Measurements from ENCODE around the gene MAD1L1. TPM values are rescaled to one million over a fixed set of nuclear protein-coding genes. Genes with fewer than 3 reads are reported as not detected.

The MAD1L1 gene
- polyA plus RNA-seq, 1 experiment = 32.0 TPM

GRCh38 chr7:1866601-1867000 lies 366.1 kb downstream of the MAD1L1 start:
- POLR2A ChIA-PET = no interaction called here
- TF ChIP-seq CTCF (IDR thresholded peaks at IDR 0.05; ENCODE audit: insufficient read depth, low read depth, low read length) = no peak
- Histone ChIP-seq H3K36me3 (ENCODE audit: control insufficient read depth, insufficient read depth, low read length) (no peaks in the 10 kb centered on the region), H3K27me3 (ENCODE audit: control insufficient read depth, insufficient read depth, low read length) (no peaks in the 10 kb centered on the region), H3K4me3 (ENCODE audit: low read depth, low read length) (no peak overlapping the region)
- CTCF ChIA-PET = interaction anchor here (1.0 kb wide), 1 partner anchor 17 kb away, joined by 3 read pairs; no protein-coding TSS in a partner anchor
- DNase-seq (ENCODE audit: low read depth) = no peak

DNA sequence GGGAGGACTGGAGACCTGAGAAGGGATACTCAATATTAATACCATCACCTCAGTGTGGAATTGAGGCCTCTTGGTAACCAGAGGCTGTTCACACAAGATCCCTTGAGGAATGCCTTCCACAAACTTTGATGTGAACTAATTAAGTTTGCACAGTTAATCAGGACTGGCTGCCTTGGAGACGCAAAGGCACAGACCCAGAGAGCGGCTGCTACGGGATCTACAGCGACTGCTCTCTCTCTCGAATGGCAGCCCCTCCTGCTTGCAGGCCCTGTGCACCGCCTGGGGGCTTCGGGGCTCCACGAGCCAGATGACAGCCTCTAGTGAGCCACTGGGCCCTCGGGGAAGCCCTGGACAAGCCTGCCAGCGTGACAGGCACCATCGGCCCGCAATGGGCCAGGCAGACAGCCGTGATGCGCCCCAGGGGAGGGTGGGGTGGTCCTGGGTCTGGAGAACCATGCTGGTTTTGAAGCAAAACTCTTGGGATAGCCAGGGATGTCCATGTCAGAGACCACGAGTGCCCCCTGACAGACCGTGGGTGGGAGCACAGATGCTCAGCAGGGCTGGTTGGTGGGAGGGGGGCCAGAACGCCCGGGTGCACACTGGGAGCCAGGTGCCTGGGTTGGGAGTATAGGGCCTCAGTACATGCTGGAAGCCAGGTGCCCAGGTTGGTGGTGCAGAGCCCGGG lies 367.0 kb downstream of the MAD1L1 start:
- H3K4me3 ChIP-seq (ENCODE audit: low read depth, low read length) = no peak overlapping the region
- CTCF ChIA-PET = no interaction called here
- H3K36me3 ChIP-seq (ENCODE audit: control insufficient read depth, insufficient read depth, low read length) = no peaks in the 10 kb centered on the region
- H3K27me3 ChIP-seq (ENCODE audit: control insufficient read depth, insufficient read depth, low read length) = no peaks in the 10 kb centered on the region
- no peak for DNase-seq (ENCODE audit: low read depth)
- TF ChIP-seq CTCF (IDR thresholded peaks at IDR 0.05; ENCODE audit: insufficient read depth, low read depth, low read length) = no peak
- POLR2A ChIA-PET = no interaction called here

- no peaks in the 10 kb centered on the region for H3K36me3 ChIP-seq (ENCODE audit: control insufficient read depth, insufficient read depth, low read length)
- H3K27me3 ChIP-seq (ENCODE audit: control insufficient read depth, insufficient read depth, low read length) = no peaks in the 10 kb centered on the region
- DNase-seq (ENCODE audit: low read depth) = no peak
- POLR2A ChIA-PET = no interaction called here
- no peak overlapping the region for H3K4me3 ChIP-seq (ENCODE audit: low read depth, low read length)
- CTCF ChIA-PET = interaction anchor here (1.1 kb wide), 1 partner anchor 9 kb away, joined by 4 read pairs; no protein-coding TSS in a partner anchor
- TF ChIP-seq CTCF (IDR thresholded peaks at IDR 0.05; ENCODE audit: insufficient read depth, low read depth, low read length) = no peak
These were observed 367.7 kb downstream of the MAD1L1 start for GRCh38 chr7:1865000-1865555.

DNA sequence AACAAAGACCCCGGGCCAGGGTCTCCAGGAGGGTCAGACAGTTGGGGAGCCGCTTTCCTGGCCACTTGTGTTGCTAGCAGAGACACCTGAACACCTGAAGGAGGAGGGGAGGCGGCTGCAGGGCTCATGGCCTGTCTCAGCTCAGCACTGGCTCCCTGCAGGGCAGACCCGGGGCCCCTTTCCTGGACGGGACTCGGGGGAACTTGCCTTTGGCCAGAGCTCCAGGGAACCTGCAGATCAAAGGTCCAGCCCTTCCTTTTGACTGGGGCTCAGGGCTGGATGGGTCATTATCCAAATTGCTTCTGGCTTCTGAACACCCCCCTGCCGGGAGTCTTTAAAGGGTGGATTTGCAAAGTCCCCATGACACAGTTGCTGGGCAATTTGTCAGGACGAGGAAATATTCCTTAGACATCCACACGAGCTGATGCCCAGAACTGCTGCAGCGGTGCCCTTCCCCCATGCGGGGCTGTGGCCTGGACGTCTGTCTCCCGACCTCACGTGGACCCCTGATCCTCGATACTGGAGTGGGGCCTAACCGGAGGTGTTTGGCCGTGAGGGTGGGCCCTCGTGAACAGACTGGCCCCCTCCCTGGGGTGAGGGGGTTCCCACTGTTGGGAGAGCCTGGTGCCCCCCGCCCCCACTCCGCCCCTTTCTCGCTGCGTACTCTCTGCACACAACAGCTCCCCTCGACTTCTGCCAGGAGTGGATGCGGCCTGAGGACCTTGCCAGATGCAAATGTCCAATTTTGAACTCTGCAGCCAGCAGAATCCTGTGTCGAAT lies 368.4 kb downstream of the MAD1L1 start:
- POLR2A ChIA-PET = no interaction called here
- CTCF ChIA-PET = interaction anchor here (1.1 kb wide), 1 partner anchor 8 kb away, joined by 4 read pairs; no protein-coding TSS in a partner anchor
- no peak overlapping the region for H3K4me3 ChIP-seq (ENCODE audit: low read depth, low read length)

More for the DNA sequence above, 368.4 kb downstream of the MAD1L1 start:
- DNase-seq (ENCODE audit: low read depth) = no peak
- Histone ChIP-seq H3K27me3 (ENCODE audit: control insufficient read depth, insufficient read depth, low read length) (no peaks in the 10 kb centered on the region), H3K36me3 (ENCODE audit: control insufficient read depth, insufficient read depth, low read length) (no peaks in the 10 kb centered on the region)
- TF ChIP-seq CTCF (IDR thresholded peaks at IDR 0.05; ENCODE audit: insufficient read depth, low read depth, low read length) = no peak
